ENCODE measurements around the gene CDK8. TPM values are rescaled to one million over a fixed set of nuclear protein-coding genes. Genes with fewer than 3 reads are reported as not detected.

The CDK8 gene
- total and polyA plus RNA-seq, 9 of the 15 experiments (the other 6 are each of a cell fraction or from before 2014, with no cell fraction given) = 11.3 to 33.7 (median 20.3) TPM

DNA sequence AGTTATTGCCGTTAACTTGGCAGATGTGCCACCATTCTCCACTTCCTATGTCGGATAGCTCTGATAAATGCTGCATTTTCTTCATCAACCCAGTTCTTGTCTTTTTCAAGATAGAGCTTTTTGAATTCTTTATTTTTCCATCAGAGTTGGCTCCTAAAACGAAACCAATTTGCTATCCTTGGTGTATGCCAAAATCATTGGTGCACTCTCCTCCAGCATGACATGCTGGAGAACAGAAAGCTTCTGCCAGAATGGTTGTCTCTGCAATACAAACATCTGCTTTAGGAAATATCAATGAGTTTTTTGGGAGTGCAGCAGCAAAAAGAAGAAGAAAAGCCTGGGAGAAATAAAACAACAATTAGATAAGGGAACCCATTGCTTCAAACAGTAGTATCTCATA is 124.2 kb downstream of the CDK8 start (continued):
- TF ChIP-seq, protein P1, sequence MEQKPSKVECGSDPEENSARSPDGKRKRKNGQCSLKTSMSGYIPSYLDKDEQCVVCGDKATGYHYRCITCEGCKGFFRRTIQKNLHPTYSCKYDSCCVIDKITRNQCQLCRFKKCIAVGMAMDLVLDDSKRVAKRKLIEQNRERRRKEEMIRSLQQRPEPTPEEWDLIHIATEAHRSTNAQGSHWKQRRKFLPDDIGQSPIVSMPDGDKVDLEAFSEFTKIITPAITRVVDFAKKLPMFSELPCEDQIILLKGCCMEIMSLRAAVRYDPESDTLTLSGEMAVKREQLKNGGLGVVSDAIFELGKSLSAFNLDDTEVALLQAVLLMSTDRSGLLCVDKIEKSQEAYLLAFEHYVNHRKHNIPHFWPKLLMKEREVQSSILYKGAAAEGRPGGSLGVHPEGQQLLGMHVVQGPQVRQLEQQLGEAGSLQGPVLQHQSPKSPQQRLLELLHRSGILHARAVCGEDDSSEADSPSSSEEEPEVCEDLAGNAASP (IDR thresholded peaks at IDR 0.05) = no peak
- TF ChIP-seq MCM5 (IDR thresholded peaks at IDR 0.05; ENCODE audit: low read depth) (no peak), RAD21 (CRISPR knock-in tag; conservative IDR thresholded peaks at IDR 0.05 in 1 of 2, IDR thresholded peaks at IDR 0.05 in 1 of 2) (no peak), ZNF146 (CRISPR knock-in tag; IDR thresholded peaks at IDR 0.05; ENCODE audit: unreplicated experiment) (no peak), HNRNPUL1 (IDR thresholded peaks at IDR 0.05; ENCODE audit: low read length) (no peak), ZNF12 (CRISPR knock-in tag; IDR thresholded peaks at IDR 0.05) (no peak), ZNF24 (IDR thresholded peaks at IDR 0.05) (no peak)

DNA sequence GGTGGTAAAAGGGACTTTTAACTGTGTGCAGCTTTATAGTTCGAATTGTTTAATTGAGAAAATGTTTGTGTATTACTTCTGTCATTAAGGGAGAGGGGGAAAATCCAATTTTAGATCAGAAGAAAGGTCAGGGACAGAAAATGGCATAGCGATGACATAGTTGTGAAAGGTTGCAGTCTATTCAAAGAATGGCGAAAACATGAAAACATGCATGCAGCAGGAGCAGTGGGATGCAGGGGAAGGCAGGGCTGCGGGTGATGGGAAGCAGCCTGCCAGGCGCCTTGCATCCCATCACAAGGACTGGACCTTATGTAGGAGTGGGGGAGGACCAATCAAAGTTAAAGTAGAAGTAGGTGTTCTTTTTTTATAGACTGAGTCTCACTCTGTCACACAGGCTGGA is 125.9 kb downstream of the CDK8 start:
- BruUV-seq (replicated peaks) = no TSS peak
- FAIRE-seq (no peak), ATAC-seq (no peak), DNase-seq (ENCODE audit: extremely low read depth in 1 of 4, low spot score in 3 of 4) (no peak)
- Histone ChIP-seq H2AFZ (ENCODE audit: low read depth, low read length) (no peak overlapping the region), H3K27ac (ENCODE audit: extremely low read depth, low read depth, low read length) (no peak overlapping the region), H3K9ac (ENCODE audit: insufficient read depth in 1 of 2, low read depth in 2 of 2, low read length in 2 of 2) (no peak overlapping the region), H3K4me2 (ENCODE audit: insufficient read depth, low read length) (no peak overlapping the region), H3K4me1 (replicated peaks in 1 of 2; ENCODE audit: control insufficient read depth in 2 of 2, insufficient read depth in 2 of 2, low read length in 2 of 2) (no peaks in the 10 kb centered on the region), H4K20me1 (replicated peaks; ENCODE audit: control insufficient read depth, insufficient read depth, low read length) (no peaks in the 10 kb centered on the region), H3K9me1 (ENCODE audit: control insufficient read depth, insufficient read depth, low read length) (no peaks in the 10 kb centered on the region), H3K27me3 (ENCODE audit: control insufficient read depth in 2 of 2, insufficient read depth in 2 of 2, low read length in 2 of 2) (no peaks in the 10 kb centered on the region), H3K9me3 (replicated peaks; ENCODE audit: control insufficient read depth, insufficient read depth, low read depth, low read length) (no peaks in the 10 kb centered on the region), H3K4me3 (no peak overlapping the region), H3K36me3 (ENCODE audit: control insufficient read depth, insufficient read depth, low read length) (no peaks in the 10 kb centered on the region; the same call in 2 of the 3 replicates), H3K79me2 (ENCODE audit: control insufficient read depth, insufficient read depth, low read length) (no peaks in the 10 kb centered on the region)
- POLR2A ChIA-PET = no interaction called here
- 79% methylated on average over 5 of the region's 5 CpGs for WGBS (ENCODE audit: insufficient coverage, low coverage, missing lambda C conversion rate)
- in situ Hi-C loops (cut with MboI) = no loop called here
- CTCF ChIA-PET (ENCODE audit: low intra/inter-chr PET ratio) = no interaction called here
- intact Hi-C loops (cut with micrococcal nuclease) = no loop called here
- TF ChIP-seq ZNF184 (CRISPR knock-in tag; IDR thresholded peaks at IDR 0.05) = no peak
- TF ChIP-seq, protein P2, sequence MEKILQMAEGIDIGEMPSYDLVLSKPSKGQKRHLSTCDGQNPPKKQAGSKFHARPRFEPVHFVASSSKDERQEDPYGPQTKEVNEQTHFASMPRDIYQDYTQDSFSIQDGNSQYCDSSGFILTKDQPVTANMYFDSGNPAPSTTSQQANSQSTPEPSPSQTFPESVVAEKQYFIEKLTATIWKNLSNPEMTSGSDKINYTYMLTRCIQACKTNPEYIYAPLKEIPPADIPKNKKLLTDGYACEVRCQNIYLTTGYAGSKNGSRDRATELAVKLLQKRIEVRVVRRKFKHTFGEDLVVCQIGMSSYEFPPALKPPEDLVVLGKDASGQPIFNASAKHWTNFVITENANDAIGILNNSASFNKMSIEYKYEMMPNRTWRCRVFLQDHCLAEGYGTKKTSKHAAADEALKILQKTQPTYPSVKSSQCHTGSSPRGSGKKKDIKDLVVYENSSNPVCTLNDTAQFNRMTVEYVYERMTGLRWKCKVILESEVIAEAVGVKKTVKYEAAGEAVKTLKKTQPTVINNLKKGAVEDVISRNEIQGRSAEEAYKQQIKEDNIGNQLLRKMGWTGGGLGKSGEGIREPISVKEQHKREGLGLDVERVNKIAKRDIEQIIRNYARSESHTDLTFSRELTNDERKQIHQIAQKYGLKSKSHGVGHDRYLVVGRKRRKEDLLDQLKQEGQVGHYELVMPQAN (IDR thresholded peaks at IDR 0.05; ENCODE audit: borderline replicate concordance) = no peak
- TF ChIP-seq, protein P3, sequence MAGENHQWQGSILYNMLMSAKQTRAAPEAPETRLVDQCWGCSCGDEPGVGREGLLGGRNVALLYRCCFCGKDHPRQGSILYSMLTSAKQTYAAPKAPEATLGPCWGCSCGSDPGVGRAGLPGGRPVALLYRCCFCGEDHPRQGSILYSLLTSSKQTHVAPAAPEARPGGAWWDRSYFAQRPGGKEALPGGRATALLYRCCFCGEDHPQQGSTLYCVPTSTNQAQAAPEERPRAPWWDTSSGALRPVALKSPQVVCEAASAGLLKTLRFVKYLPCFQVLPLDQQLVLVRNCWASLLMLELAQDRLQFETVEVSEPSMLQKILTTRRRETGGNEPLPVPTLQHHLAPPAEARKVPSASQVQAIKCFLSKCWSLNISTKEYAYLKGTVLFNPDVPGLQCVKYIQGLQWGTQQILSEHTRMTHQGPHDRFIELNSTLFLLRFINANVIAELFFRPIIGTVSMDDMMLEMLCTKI (IDR thresholded peaks at IDR 0.05; ENCODE audit: partially characterized antibody) = no peak
- TF ChIP-seq ZNF12 (CRISPR knock-in tag; IDR thresholded peaks at IDR 0.05) = no peak
- TF ChIP-seq ZNF354B (CRISPR knock-in tag; IDR thresholded peaks at IDR 0.05) = no peak
- TF ChIP-seq STAG1 (CRISPR knock-in tag; IDR thresholded peaks at IDR 0.05; ENCODE audit: borderline replicate concordance) = no peak
- TF ChIP-seq ARNT (IDR thresholded peaks at IDR 0.05) = no peak
- no peak for TF ChIP-seq XRCC3 (IDR thresholded peaks at IDR 0.05)
- no peak for TF ChIP-seq KDM4B (IDR thresholded peaks at IDR 0.05; ENCODE audit: borderline replicate concordance in 2 of 2, low read depth in 1 of 2)
- no peak for TF ChIP-seq SRSF1 (IDR thresholded peaks at IDR 0.05; ENCODE audit: low read depth, low read length)
- TF ChIP-seq MYNN (IDR thresholded peaks at IDR 0.05) = no peak
- TF ChIP-seq MYNN (CRISPR knock-in tag; IDR thresholded peaks at IDR 0.05) = no peak
- no peak for TF ChIP-seq SMAD3 (CRISPR knock-in tag; conservative IDR thresholded peaks at IDR 0.05)
- no peak for TF ChIP-seq POLR2AphosphoS5 (IDR thresholded peaks at IDR 0.05; ENCODE audit: control insufficient read depth, insufficient read depth, low read depth, low read length)
- no peak for TF ChIP-seq ARID1B (IDR thresholded peaks at IDR 0.05)

Data from K562 (cell line).